ENCODE results near the gene TNPO3. TPM values are rescaled to one million over a fixed set of nuclear protein-coding genes. Genes with fewer than 3 reads are reported as not detected.

TNPO3 gene
- polyA plus RNA-seq, 12 donors: 28.7 to 34.6 (median 31.2) TPM; not detected in 1

GRCh38 chr7:128940494-128941322 lies 114.2 kb downstream of the TNPO3 start:
- no peak for DNase-seq

DNA sequence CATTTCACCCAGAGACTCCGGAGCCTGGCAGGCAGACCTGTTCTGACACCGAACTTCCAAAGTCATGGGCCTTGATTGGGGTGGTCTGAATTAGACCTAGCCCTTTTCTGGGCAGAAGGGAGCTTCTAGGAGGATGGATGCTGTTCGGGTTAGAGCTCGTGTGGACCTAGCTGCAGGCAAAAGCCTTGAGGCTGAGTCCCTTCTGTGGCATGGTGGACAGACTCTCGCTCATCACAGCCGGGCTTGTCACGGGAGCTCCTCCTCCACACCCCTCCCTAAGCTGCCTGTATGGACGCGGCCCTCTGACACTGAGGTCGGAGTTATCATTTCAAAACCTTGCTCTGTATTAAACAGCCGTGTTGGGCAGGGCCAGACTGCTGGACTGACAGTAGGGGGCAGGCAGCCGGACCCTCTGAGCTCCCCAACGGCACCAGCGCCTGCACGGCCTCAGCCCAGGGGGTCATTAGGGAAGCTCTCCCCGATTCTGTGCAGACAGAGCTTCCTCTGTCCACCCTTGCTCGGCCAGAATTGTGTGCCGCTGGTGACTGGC lies 115.0 kb downstream of the TNPO3 start:
- no peak for DNase-seq

DNA sequence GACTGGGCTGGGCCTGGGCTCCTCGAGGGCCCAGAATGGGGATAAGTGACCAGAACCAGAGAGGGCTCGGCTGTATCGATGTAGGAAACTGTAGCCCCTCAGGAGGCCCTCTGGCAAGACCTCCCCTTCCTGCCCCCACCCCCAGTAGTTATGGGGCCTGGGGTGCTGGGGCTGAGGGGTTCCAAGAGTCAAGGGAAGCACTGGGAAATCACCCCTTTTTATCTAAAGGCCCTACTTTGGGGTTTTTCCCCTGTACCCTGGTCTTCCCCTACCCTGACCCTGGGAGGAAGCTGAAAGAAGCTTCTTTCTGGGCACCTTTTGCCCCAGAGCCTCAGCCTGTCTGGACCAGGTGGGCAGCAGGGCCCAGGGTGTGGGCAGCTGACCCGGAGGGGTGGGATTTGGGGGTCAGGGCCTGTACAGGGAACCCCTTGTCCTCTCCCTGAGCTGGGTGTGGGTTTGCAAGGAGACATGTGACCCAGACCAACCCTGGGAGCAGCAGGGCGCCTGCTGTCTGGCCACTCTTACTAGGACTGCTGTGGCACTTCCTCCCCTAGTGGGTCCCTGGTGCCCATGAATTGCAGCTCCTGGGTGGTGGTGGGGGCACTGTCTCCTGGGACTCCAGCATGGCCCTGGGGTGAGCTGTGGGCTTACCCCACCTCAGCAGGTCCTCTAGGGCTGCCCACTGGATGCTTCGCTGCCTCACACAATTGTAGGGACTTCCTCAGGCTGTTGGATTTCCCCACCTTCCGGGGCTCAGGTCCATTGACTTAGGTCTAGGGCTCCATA lies 115.6 kb downstream of the TNPO3 start:
- no peak for DNase-seq

GRCh38 chr7:128938544-128939074 lies 116.3 kb downstream of the TNPO3 start:
- DNase-seq: no peak

DNA sequence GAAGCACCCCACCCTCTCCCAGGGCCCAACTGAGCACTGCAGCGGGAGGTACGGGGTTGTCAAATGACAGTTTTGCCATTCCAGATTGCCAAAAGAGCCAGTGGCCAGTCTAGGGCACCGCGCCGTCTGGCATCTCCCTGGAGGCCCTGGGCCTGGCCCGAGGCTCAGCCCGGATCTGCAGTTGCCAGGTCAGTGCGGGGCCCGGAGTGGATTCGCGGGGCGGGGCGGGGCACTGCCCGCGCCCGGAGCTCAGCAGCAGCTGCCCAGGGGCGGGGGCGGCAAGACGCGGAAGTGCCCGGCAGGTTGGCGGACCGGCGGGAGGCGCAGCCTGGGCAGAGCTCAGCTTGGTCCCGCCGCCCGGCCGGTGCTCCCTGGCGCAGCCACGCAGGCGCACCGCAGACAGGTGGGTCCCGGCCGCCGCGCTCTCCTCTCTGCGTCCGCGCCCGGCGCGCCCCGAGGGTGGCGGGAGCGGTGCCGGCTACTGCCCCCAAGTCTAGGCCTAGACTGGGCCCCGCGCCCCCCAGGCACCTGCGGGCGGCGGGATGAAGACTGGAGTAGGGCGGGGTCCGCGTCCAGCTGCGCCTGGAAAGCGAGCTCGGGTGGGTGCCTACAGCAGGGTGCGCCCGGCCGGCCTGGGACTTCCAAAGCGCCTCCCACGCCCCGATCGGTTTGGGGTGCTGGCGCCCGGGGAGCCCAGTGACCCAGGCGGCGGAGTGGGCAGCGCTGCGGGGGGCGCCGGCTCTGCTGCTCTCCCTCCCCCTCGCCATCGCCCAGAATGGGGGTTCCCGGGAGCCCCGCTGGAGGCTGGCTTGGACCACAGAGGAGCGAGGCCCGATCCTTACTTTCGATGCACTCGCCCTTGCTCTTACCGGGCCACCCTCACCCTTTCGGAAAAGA lies 117.0 kb downstream of the TNPO3 start, which contains the start of gene IRF5:
Gene IRF5, plus strand, starts transcription at position 281 of the 897 bp plus-strand sequence. CDS start 4,155 bp downstream, outside the sequence.
- DNase-seq: no peak

- no peak for DNase-seq
Observed at GRCh38 chr7:128937271-128937646, 117.7 kb downstream of the TNPO3 start.

GRCh38 chr7:128936798-128937197 lies 118.1 kb downstream of the TNPO3 start:
- DNase-seq: no peak

DNA sequence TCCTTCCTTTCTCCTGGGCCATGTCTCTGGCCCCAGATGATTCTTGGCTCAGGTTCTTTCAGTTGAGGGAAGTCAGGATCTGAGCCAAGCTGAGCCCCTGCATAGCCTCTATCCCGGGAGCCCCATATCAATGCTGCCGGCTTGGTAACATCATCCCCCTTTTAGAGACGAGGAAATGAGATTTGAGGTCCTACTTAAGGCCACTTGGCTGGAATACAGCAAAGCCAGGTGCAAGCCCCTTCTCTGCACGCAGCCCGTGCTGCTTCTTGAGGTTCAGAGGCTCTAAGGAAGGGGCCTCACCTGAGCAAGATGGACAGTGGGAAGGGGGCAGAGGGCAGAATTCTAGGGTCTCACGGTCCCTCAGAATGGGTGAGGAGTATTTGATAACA lies 119.6 kb downstream of the TNPO3 start:
- no peak for DNase-seq

GRCh38 chr7:128934361-128935341 lies 120.3 kb downstream of the TNPO3 start:
- no peak for DNase-seq

DNA sequence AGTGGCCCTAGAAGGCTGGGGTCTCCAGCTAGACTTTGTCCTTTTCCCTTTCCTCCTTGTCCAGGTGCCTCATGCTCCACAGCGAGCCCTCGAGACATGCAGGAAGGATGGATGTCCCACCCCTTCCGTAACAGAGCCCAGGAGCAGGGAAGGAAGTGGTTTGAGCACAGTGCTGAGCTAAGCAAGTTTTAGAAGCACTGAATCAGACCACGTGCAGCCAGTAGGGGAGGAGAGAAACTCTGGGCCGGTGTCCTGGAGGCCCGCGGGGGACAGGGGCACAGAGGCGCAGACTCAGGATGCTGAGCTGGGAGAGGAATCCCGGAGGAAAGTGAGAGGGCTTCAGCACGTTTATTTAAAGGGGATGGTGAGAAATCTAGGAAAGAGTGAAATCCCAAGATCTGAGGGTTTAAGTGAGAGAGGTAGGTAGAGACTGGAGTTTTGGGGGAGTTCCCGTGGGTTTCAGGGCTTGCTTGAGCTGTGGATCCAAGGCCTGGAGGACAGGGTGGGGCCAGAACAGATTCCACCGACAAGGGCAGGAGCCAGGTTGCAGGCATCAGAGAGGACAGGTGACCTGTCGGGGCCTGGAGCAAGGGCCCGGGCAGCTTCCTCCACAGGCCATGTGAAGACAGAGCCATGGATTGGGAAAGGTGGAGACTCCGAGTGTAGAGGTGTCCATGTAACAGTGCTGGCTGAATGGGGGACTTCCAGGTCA lies 121.6 kb downstream of the TNPO3 start:
- DNase-seq: no peak

- no peak for DNase-seq
Observed at GRCh38 chr7:128932862-128933179, 122.1 kb downstream of the TNPO3 start.

DNA sequence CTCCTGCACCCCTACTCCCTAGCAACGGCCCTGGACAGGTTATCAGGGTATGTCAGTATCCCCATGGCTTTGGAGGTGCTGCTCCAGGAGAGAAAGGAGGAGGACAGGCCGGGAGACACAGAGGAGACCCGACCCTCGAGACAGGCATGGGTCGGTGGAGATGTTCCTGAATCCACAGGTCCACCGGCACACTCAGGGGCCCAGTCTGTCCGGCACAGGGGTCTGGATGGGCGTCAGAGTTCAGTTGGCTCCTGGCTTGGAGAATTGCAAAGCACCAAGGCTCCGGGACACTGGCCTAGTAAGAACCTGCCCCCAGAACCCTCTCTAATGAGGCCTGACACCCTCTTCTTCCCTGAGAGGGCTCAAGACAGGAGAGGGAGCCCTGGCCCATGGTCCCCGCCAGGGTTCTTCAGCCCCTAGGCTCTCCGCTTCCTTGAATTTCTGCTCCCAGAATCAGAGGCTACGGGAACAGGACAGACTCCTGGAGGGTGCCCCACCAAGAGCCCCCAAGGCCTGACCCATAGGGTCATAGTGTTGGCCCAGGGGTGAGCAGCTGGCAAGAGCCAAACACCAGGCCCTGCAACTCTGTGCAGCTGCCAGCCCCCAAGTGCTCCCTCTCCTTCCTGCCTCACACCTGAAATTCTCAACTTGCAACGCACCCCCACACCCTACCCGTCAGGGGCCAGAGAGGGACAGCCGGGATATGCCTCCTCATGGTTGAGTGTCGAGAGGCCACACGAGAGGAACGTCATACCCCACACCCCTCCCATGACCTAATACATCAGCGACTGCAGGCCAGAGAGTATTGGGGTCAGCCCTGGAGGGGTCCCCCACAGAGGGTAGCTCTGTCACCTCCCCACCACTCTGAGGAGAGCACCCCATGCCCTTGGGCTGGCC lies 122.7 kb downstream of the TNPO3 start:
- no peak for DNase-seq

DNA sequence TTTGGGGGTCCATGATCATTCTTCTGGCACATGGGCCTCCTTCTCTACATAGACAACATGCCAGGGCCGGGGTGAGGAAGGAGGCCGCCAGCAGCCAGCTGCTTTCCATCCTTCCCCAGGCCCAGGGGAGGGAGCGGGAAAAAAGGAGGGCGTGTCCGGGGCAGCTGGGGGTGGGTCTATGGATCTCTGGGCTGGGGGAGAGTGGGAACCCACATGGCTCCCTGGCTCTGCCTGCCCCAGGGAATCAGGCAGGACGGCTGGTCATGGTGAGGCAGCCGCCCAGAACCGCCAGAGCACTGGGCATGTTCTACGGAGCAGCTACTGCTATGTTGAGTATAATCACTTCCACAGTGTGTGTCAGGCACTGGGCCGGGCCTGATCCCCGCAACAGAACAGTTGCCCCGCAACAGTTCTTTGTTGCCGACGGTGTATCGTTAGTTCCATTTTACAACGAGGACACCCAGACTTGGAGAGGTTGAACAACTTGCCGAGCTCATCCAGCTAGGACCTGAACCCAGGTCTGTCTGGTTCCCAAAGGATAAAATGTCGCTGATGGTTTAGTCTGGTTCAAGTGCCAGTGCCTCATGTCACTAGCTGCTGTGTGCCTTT lies 123.6 kb downstream of the TNPO3 start:
- DNase-seq: no peak

- no peak for DNase-seq
Observed at GRCh38 chr7:128928882-128929788, 125.8 kb downstream of the TNPO3 start.

DNA sequence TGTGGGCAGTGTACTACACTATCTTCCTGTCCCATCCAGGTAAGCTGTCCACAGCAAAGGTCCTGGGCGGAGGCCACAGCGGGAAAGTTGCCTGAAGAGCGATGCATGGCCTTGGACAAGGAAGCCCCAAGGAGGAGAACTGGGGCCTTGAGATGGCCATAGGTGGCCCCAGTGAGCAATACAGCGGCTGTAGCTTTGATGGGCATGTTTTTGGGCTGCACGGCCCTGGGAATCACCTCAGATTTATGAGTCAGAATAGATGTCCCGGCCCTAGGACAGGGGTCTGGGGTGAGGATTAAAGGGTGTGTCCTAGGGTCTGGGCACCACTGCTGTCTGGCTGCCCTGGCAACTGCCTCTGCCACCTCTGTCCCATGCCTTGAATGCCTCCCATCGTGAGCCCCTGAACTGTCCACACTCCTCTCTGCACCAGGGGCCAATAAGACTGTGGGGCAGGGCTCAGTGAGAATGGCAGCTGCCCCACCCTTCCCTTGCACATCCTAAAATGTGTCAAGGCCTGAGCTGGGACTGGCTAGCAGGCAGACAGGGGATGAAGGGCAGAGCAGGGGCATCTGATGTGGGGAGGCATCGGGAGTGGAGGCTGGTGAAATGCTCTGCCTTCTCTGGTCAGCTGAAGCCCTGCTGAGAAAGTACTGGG lies 126.6 kb downstream of the TNPO3 start:
- no peak for DNase-seq
